Smooth muscle cell of bladder (primary cell): ENCODE measurements around the gene L3MBTL4. TPM values are rescaled to one million over a fixed set of nuclear protein-coding genes. Genes with fewer than 3 reads are reported as not detected.

Experiments used
- total RNA-seq: library from RNA; depleted of rRNA; stranded (reverse); fragments of >200 nt; gene quantifications from 2 replicates; pipeline ENCODE4 v1.2.3, GENCODE V29; 2014

The L3MBTL4 gene
- total RNA-seq, result under 0.01 and 0.28 TPM in 2 replicates

GRCh38 chr18:6414723-6415417 is at the start of gene L3MBTL4:
Gene L3MBTL4 (minus strand): TSS chr18:6414911. CDS start chr18:6311625, 103,286 bp downstream.

